GM12878 (cell line): Measurements from ENCODE around the gene SRCIN1. TPM values are rescaled to one million over a fixed set of nuclear protein-coding genes. Genes with fewer than 3 reads are reported as not detected.
A peak's percentile ranks its signal among the peaks of the same experiment; 100 is the strongest.

Source experiments
- ATAC-seq: fragments of 200-7000 bp; cut with Tn5 transposase; 3 replicates; pipeline ENCODE4 v1.9.1; 2020; ENCODE audit warnings: mild to moderate bottlenecking, moderate library complexity
- BruUV-seq: library from RNA; stranded (reverse); fragments of 400-500 nt; replicated peaks from 2 replicates; lab custom pipeline; 2021; lab: Mats Ljungman, UMichigan
- CTCF ChIA-PET: fragments of 300-600 bp; sonication (Branson Sonifier 250); formaldehyde crosslinking; extraction: SDS; loops from one replicate; lab custom pipeline; 2021; ENCODE audit warnings: inconsistent platforms; lab: Yijun Ruan, JAX
- POLR2A ChIA-PET: fragments of 350-600 bp; formaldehyde crosslinking; extraction: SDS; loops from one replicate; lab custom pipeline; 2021; ENCODE audit warnings: inconsistent platforms; lab: Charles Lee
- RAD21 ChIA-PET: fragments of 300-600 bp; sonication (Branson Sonifier 250); formaldehyde crosslinking; loops from one replicate; lab custom pipeline; 2023; ENCODE audit warnings: antibody characterized with exemption; ENCODE audit not compliant: unreplicated experiment; lab: Charles Lee
- SMC1A ChIA-PET: fragments of 300-600 bp; sonication (Branson Sonifier 250); formaldehyde crosslinking; loops from one replicate; lab custom pipeline; 2023; ENCODE audit not compliant: unreplicated experiment, uncharacterized antibody; lab: Charles Lee
- DNase-seq: peaks from one replicate; pipeline ENCODE4 v3.0.0-alpha.2; 2011; ENCODE audit warnings: low read depth, low spot score
- FAIRE-seq: peaks from 3 replicates; lab custom pipeline; 2011; peaks lifted over from hg19 to GRCh38; lab: Jason Lieb, UNC
- H2AFZ ChIP-seq: 2 replicates; pipeline ENCODE4 v1.6.0; 2011; ENCODE audit warnings: low read depth, low read length, control low read depth; ENCODE audit not compliant: control insufficient read depth
- H3K27ac ChIP-seq: 2 replicates; pipeline ENCODE4 v1.5.1; 2011; ENCODE audit warnings: control low read depth; ENCODE audit not compliant: control insufficient read depth, insufficient read depth
- H3K27me3 ChIP-seq, 2 experiments: replicated peaks in 1 of 2; 2 replicates each; pipeline versions ENCODE4 v1.6.0 to v1.6.1; 2011; ENCODE audit warnings: low read length in 1 of 2; ENCODE audit not compliant: control insufficient read depth in 2 of 2, insufficient read depth in 2 of 2
- H3K36me3 ChIP-seq, 2 experiments: 2 replicates each; pipeline ENCODE4 v1.5.1; 2011; ENCODE audit warnings: low read length in 1 of 2; ENCODE audit not compliant: control insufficient read depth in 2 of 2, insufficient read depth in 2 of 2
- H3K4me1 ChIP-seq: 2 replicates; pipeline ENCODE4 v1.6.1; 2011; ENCODE audit warnings: mild to moderate bottlenecking, low read length, moderate library complexity, mixed read lengths; ENCODE audit not compliant: control insufficient read depth, insufficient read depth
- H3K4me2 ChIP-seq: 2 replicates; pipeline ENCODE4 v1.6.0; 2011; ENCODE audit warnings: control low read depth; ENCODE audit not compliant: control insufficient read depth, insufficient read depth
- H3K4me3 ChIP-seq: fragments of 200-600 bp; sonication (generic); 2 replicates; pipeline ENCODE4 v1.5.1; 2016
- H3K79me2 ChIP-seq: 2 replicates; pipeline ENCODE4 v1.6.0; 2011; ENCODE audit warnings: low read length; ENCODE audit not compliant: control insufficient read depth, insufficient read depth
- H3K9ac ChIP-seq: 2 replicates; pipeline ENCODE4 v1.8.0; 2011; ENCODE audit warnings: low read length, control low read depth, mixed read lengths; ENCODE audit not compliant: control insufficient read depth, insufficient read depth
- H3K9me3 ChIP-seq: replicated peaks from 3 replicates; pipeline ENCODE4 v1.5.1; 2011; ENCODE audit warnings: mild to moderate bottlenecking, low read length; ENCODE audit not compliant: control insufficient read depth, insufficient read depth
- H4K20me1 ChIP-seq: 2 replicates; pipeline ENCODE4 v1.6.0; 2011; ENCODE audit not compliant: control insufficient read depth, insufficient read depth
- BHLHE40 ChIP-seq, 2 experiments: fragments of 450-650 bp in 1 of 2; IDR thresholded peaks; 2 replicates each; pipeline ENCODE4 v1.6.1; 2011 to 2017; ENCODE audit warnings: low read depth in 2 of 2, borderline replicate concordance in 1 of 2, improper control_type of control experiment in 1 of 2, low read length in 1 of 2, mild to moderate bottlenecking in 1 of 2
- CUX1 ChIP-seq: IDR thresholded peaks from 2 replicates; pipeline ENCODE4 v1.6.1; 2012; ENCODE audit warnings: improper control_type of control experiment, low read depth, low read length; ENCODE audit not compliant: insufficient replicate concordance
- EZH2 ChIP-seq: IDR thresholded peaks from 2 replicates; pipeline ENCODE4 v1.6.1; 2012; ENCODE audit warnings: low read depth, mild to moderate bottlenecking, control low read depth, inconsistent platforms, low read length, borderline replicate concordance; ENCODE audit not compliant: control insufficient read depth
- GATAD2B ChIP-seq: fragments of 450-650 bp; conservative IDR thresholded peaks from 2 replicates; pipeline ENCODE4 v1.6.1; 2017; ENCODE audit warnings: low read depth, mild to moderate bottlenecking, moderate library complexity
- IKZF1 ChIP-seq: fragments of 450-650 bp; conservative IDR thresholded peaks from 2 replicates; pipeline ENCODE4 v1.6.1; 2017; ENCODE audit warnings: antibody characterized with exemption, mild to moderate bottlenecking
- LARP7 ChIP-seq: fragments of 450-650 bp; IDR thresholded peaks from 2 replicates; pipeline ENCODE4 v1.6.1; 2017; ENCODE audit warnings: mild to moderate bottlenecking
- POLR2AphosphoS5 ChIP-seq: IDR thresholded peaks from 2 replicates; pipeline ENCODE4 v1.6.1; 2011; ENCODE audit warnings: mild to moderate bottlenecking, low read length, inconsistent platforms
- SUZ12 ChIP-seq: fragments of 200-600 bp; sonication (generic); IDR thresholded peaks from one replicate; pipeline ENCODE4 v1.6.1; 2018; ENCODE audit warnings: antibody characterized with exemption, mild to moderate bottlenecking; ENCODE audit not compliant: unreplicated experiment
- ZNF217 ChIP-seq: fragments of 450-650 bp; IDR thresholded peaks from 2 replicates; pipeline ENCODE4 v1.6.1; 2017; ENCODE audit warnings: antibody characterized with exemption, mild to moderate bottlenecking
- ZSCAN29 ChIP-seq: fragments of 450-650 bp; IDR thresholded peaks from 2 replicates; pipeline ENCODE4 v1.6.1; 2017; ENCODE audit warnings: mild to moderate bottlenecking, moderate library complexity
- WGBS: methylation state at CpG from one replicate; pipeline ENCODE4 v1.1.6; 2016; ENCODE audit warnings: low lambda C conversion rate; ENCODE audit not compliant: insufficient replicate concordance, insufficient coverage; ENCODE audit errors: missing lambda C conversion rate; 5-methylcytosine and 5-hydroxymethylcytosine counted together
- in situ Hi-C: fragments of 300-500 bp; cut with MboI; formaldehyde crosslinking; loops from 9 replicates; pipeline ENCODE4 v1.14.3; 2018; ENCODE audit warnings: mixed read lengths
- intact Hi-C: fragments of 100-400 bp; cut with micrococcal nuclease; formaldehyde crosslinking; loops from one replicate; pipeline ENCODE4 v1.14.2; 2022; ENCODE audit not compliant: unreplicated experiment
- polyA plus RNA-seq, 11 experiments: library from polyadenylated mRNA; depleted of rRNA in 4 of 11; unstranded in 6 of 11; stranded (reverse) in 5 of 11; fragments of >200 nt; fragmentation: Nextera tagmentation in 4 of 11; fragmentation: Illumina TruSeq in 1 of 11; extraction: Ambion mirVana in 4 of 11; extraction: Trizol in 1 of 11; gene quantifications; 1 replicate in 1 of 11; 2 replicates in 10 of 11; pipeline versions ENCODE4 v1.2.1 to v1.2.3, GENCODE V29; 2011 to 2016; ENCODE audit warnings: inconsistent platforms in 2 of 11, missing spikeins in 2 of 11, low read depth in 1 of 11
- total RNA-seq, 4 experiments: library from RNA; depleted of rRNA in 3 of 4; stranded (reverse); fragments of >200 nt in 3 of 4; fragmentation: Illumina TruSeq in 1 of 4; extraction: Trizol in 1 of 4; gene quantifications; 2 replicates each; pipeline versions ENCODE4 v1.2.1 to v1.2.3, GENCODE V29; 2013 to 2021

The SRCIN1 gene
- total and polyA plus RNA-seq, 10 of the 15 experiments (the other 5 are each of a cell fraction or from before 2014, with no cell fraction given) = under 0.01 to 0.74 (median 0.20) TPM; not detected in 3

- DNase-seq = no peak
- RAD21 ChIA-PET = no interaction called here
- Histone ChIP-seq H3K79me2 (no peaks in the 10 kb centered on the region), H2AFZ (no peak overlapping the region), H3K36me3 (no peaks in the 10 kb centered on the region), H3K9me3 (no peaks in the 10 kb centered on the region), H3K9ac (no peak overlapping the region), H3K27me3 (peaks cover 18 to 28% of the 10 kb centered on the region in 2 experiments), H4K20me1 (no peaks in the 10 kb centered on the region), H3K27ac (no peak overlapping the region), H3K4me3 (no peak overlapping the region), H3K4me1 (peaks cover 8% of the 10 kb centered on the region), H3K4me2 (peak overlapping the region; percentile 57)
- in situ Hi-C loops = no loop called here
- 0% methylated on average over 13 of the region's 61 CpGs for WGBS
- peak; percentile 51 for ATAC-seq
- CTCF ChIA-PET = no interaction called here
- no peak for FAIRE-seq
- BruUV-seq = no TSS peak
- SMC1A ChIA-PET = no interaction called here
- peak in 1 of 2 experiments; percentile 17; a peak in 1 of 4 replicates for TF ChIP-seq BHLHE40 (IDR thresholded peaks at IDR 0.05; ENCODE audit: borderline replicate concordance in 1 of 2, low read depth in 2 of 2, low read length in 1 of 2)
- TF ChIP-seq ZNF217 = no peak
- 0 out of 2 replicates have a peak, but pooled peaks have one; percentile 37 for TF ChIP-seq LARP7
- TF ChIP-seq ZSCAN29 = no peak
- 0 out of 2 replicates have a peak, but pooled peaks have one; percentile 43 for TF ChIP-seq GATAD2B
- no peak for TF ChIP-seq CUX1
- TF ChIP-seq IKZF1 = 0 out of 2 replicates have a peak, but pooled peaks have one; percentile 14
- peak; percentile 96 for TF ChIP-seq SUZ12
- no peak for TF ChIP-seq POLR2AphosphoS5
- peak; percentile 84; the same call in 1 of the 2 replicates for TF ChIP-seq EZH2
- POLR2A ChIA-PET = no interaction called here
- intact Hi-C loops = no loop called here
Measured at GRCh38 chr17:38572669-38573365, 32.9 kb downstream of the SRCIN1 start.
